GM10266 (cell line): ENCODE measurements around the gene PCDH1.
"Not testable (repeated sequence)": the region's sequence is repeated elsewhere in the genome, so short reads cannot be mapped to it uniquely, and the experiment has no call there.

Experiments used
- DNase-seq: peaks from one replicate; pipeline ENCODE4 v3.0.0; 2012; ENCODE audit errors: extremely low spot score
- TF ChIP-seq, protein P1 (sequence below): IDR thresholded peaks from 2 replicates; pipeline ENCODE4 v1.5.1; 2012; ENCODE audit warnings: mild to moderate bottlenecking, low read depth; ENCODE audit not compliant: control insufficient read depth, insufficient read depth; ENCODE audit errors: missing control alignments

PCDH1 gene

DNA sequence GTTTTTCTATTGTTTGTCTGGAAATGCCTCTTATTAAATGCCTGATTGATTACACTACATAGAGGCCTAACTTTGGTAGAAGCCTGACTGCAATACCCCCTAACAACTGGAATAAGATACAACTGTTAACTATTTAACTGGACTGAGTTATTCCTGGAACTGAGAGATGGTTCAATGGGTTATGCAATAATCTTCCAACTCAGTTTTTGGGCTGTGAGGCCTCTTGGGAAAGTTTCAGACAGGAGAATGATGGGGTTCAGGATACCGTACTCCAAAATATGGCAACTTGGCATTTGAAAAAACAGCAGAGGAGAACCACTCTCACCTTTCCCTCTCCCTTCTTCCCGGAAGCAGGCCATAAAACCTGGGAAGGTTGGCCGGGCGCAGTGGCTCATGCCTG is 19.2 kb upstream of the PCDH1 start:
- TF ChIP-seq, protein P1, sequence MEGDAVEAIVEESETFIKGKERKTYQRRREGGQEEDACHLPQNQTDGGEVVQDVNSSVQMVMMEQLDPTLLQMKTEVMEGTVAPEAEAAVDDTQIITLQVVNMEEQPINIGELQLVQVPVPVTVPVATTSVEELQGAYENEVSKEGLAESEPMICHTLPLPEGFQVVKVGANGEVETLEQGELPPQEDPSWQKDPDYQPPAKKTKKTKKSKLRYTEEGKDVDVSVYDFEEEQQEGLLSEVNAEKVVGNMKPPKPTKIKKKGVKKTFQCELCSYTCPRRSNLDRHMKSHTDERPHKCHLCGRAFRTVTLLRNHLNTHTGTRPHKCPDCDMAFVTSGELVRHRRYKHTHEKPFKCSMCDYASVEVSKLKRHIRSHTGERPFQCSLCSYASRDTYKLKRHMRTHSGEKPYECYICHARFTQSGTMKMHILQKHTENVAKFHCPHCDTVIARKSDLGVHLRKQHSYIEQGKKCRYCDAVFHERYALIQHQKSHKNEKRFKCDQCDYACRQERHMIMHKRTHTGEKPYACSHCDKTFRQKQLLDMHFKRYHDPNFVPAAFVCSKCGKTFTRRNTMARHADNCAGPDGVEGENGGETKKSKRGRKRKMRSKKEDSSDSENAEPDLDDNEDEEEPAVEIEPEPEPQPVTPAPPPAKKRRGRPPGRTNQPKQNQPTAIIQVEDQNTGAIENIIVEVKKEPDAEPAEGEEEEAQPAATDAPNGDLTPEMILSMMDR, result no peak
- no peak for DNase-seq

DNA sequence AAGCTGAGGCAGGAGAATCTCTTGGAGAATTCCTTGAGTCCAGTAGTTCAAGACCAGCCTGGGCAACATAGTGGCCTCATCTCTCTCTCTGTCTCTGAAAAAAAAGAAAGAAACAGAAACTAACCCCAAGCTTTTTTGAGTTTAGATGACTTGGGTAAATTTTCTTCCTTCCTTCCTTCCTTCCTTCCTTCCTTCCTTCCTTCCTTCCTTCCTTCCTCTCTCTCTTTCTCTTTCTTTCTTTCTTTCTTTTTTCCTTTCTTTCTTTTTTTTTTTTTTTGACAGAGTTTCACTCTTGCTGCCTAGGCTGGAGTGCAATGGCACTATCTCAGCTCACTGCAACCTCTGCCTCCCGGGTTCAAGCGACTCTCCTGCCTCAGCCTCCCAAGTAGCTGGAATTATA is 12.2 kb upstream of the PCDH1 start:
- not testable (repeated sequence) for DNase-seq

DNA sequence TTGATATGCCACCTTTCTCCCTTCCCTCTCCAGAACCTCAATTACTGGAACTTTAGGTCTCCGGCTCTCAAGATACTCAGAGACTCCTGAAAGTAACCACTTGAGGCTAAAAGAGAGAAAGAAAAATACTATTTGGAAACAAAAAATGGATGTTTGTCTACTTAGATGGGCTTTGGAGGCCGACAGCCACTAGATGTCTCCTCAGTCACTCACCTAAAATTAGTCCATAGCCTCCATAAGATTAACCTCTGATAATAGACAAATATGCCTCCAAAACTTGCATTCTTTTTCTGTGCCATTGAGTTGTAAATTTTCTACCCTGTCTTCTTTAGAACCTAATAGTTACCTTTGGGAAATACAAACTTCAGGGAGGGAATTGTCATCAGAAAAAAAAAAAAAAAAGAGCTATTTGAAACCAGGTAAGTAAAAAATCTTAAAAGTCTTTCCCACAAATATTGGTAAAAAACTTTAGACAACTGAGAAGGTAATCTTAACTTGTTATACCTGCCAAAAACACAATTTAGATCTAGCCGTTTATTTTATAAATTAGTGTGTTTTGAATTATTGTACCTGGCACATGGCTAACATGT is 11.2 kb upstream of the PCDH1 start:
- no peak for DNase-seq
- TF ChIP-seq, protein P1, result peak; percentile 50

DNA sequence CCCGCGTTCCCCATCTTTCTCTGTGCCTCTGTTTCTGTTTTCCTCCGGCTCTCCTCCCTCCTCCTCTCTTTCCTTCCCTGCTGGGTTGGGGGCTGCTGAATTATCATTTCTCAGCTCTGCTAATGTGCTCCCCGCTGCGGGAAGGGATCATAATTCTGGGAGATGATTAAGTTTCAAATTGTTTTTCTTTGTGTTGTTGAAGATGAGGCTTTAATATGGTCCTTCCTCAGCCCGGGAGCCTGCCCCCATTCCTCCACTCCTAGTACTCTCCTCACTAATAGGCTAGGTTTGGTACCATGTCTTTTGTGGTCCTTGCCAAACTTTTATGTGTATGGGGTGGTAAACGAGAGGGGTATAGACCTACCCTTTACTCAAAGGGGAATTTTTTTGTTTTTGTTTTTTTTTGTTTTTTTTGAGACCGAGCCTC is 5.7 kb upstream of the PCDH1 start:
- TF ChIP-seq, protein P1, result no peak
- DNase-seq, result no peak

DNA sequence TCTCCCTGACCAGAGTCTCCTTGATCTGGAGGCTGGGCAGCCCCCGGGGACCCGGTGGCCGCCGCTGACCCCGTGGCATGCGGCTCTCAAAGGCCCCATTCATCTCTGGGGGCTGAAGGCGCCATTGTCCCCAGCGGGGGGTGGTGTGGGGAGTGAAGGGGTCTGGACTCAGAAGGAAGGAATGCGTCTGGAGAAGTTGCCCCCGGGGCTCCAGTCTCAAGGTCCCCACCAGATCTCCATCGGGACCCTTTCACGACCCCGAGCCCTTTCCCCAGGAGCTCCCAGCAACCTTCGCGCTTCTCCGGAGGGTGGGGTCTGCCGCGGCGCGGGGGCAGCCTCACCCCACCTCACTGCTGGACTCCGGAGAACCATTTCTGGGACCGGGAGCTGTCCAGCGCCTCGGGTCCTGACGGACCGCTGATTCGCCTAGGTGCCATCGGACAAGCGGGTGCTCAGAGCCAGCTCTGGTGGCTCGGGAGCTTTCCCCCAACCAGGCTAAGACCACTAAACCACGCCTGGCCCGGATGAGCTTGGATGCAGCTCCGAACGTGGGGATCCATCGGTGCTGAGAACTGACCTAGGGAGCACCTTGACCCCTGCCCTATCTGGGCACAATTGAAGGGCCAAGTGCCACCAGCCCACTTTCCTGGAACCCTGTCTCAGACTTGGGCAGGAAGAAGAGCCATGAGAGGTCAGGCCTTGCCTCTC is 5.1 kb upstream of the PCDH1 start:
- TF ChIP-seq, protein P1, result no peak
- no peak for DNase-seq

DNA sequence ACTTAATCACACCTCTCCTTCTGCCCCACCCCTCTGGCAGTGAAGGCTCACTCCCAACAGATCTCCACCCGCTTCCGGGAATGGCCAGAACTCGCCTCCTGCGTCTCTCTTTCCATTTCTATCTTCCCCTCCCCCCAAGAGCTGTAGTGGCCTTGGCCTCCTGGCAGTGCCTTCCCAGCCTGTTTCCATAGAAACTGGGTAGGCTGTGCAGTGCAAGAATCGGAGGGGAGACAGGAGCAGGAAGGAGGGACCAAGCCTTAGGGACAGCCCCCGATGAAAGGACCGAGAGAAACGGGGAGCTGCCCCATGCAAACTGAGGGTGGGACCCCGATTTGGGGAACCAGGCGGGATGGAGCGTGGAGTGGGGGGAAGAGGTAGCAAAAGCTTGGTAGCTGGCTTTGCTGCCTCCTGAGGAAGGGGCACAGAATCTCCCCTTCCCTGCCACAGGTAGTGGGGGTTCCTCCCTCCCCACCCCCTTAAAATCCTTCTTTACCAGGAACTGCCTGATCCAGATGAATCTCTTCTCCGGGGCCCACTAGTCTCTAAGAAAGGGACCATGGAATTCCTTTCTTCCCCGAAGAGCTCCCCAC is 4.5 kb upstream of the PCDH1 start:
- TF ChIP-seq, protein P1, result no peak

GRCh38 chr5:141881886-141882285 is 3.7 kb upstream of the PCDH1 start:
- no peak for DNase-seq
- TF ChIP-seq, protein P1, result no peak

More for the DNA sequence above, 4.5 kb upstream of the PCDH1 start:
- DNase-seq, result no peak
